GM23338 (cell line): ENCODE measurements around the gene CLRN2. TPM values are rescaled to one million over a fixed set of nuclear protein-coding genes. Genes with fewer than 3 reads are reported as not detected.

Experiments
- ATAC-seq: fragments of 200-7000 bp; cut with Tn5 transposase; 3 replicates; pipeline ENCODE4 v1.9.1; 2020
- DNase-seq: peaks from one replicate; pipeline ENCODE4 v3.0.0-alpha.2; 2015; ENCODE audit warnings: low spot score
- H2AFZ ChIP-seq: fragments of 200-600 bp; sonication (generic); 2 replicates; pipeline ENCODE4 v1.8.0; 2016; ENCODE audit warnings: antibody characterized with exemption, mild to moderate bottlenecking, moderate library complexity
- H3F3A ChIP-seq: fragments of 200-600 bp; sonication (generic); replicated peaks from 2 replicates; pipeline ENCODE4 v1.8.0; 2017; ENCODE audit warnings: antibody characterized with exemption, mixed run types, low read depth
- H3K27ac ChIP-seq: fragments of 200-600 bp; sonication (generic); 2 replicates; pipeline ENCODE4 v1.6.1; 2016; ENCODE audit warnings: low read depth
- H3K27me3 ChIP-seq: fragments of 200-600 bp; sonication (generic); 2 replicates; pipeline ENCODE4 v1.8.0; 2016; ENCODE audit warnings: mild to moderate bottlenecking, mixed run types, moderate library complexity; ENCODE audit not compliant: insufficient read depth
- H3K36me3 ChIP-seq: fragments of 200-600 bp; sonication (generic); 2 replicates; pipeline ENCODE4 v1.8.0; 2016; ENCODE audit warnings: mild to moderate bottlenecking; ENCODE audit not compliant: insufficient read depth
- H3K4me1 ChIP-seq: fragments of 200-600 bp; sonication (generic); 2 replicates; pipeline ENCODE4 v1.8.0; 2016; ENCODE audit warnings: mild to moderate bottlenecking, moderate library complexity; ENCODE audit not compliant: insufficient read depth
- H3K4me2 ChIP-seq: fragments of 200-600 bp; sonication (generic); 2 replicates; pipeline ENCODE4 v1.7.1; 2017; ENCODE audit warnings: mixed run types
- H3K4me3 ChIP-seq: fragments of 200-600 bp; sonication (generic); 2 replicates; pipeline ENCODE4 v1.6.1; 2016; ENCODE audit warnings: mixed run types
- H3K79me2 ChIP-seq: fragments of 200-600 bp; sonication (generic); replicated peaks from 2 replicates; pipeline ENCODE4 v1.8.0; 2017; ENCODE audit warnings: mild to moderate bottlenecking; ENCODE audit not compliant: insufficient read depth
- H3K9me2 ChIP-seq: fragments of 200-600 bp; sonication (generic); 2 replicates; pipeline ENCODE4 v1.8.0; 2017; ENCODE audit not compliant: insufficient read depth
- H4K20me1 ChIP-seq: fragments of 200-600 bp; sonication (generic); replicated peaks from 2 replicates; pipeline ENCODE4 v1.8.0; 2017; ENCODE audit warnings: mild to moderate bottlenecking; ENCODE audit not compliant: insufficient read depth
- H3K27ac Mint-ChIP-seq: 2 replicates; pipeline ENCODE4 v1.8.0; 2020; ENCODE audit warnings: inconsistent platforms, mild to moderate bottlenecking, moderate library complexity, mixed read lengths
- H3K27me3 Mint-ChIP-seq: 3 replicates; pipeline ENCODE4 v1.8.0; 2022; ENCODE audit warnings: low read depth, mild to moderate bottlenecking, moderate library complexity, mixed read lengths, inconsistent platforms; ENCODE audit not compliant: insufficient read depth, poor library complexity
- H3K36me3 Mint-ChIP-seq: 3 replicates; pipeline ENCODE4 v1.8.0; 2021; ENCODE audit warnings: low read depth, mild to moderate bottlenecking, inconsistent platforms, moderate library complexity, mixed read lengths
- H3K4me1 Mint-ChIP-seq: 3 replicates; pipeline ENCODE4 v1.8.0; 2020; ENCODE audit warnings: mild to moderate bottlenecking, inconsistent platforms, mixed read lengths
- H3K4me3 Mint-ChIP-seq: 3 replicates; pipeline ENCODE4 v1.8.0; 2021; ENCODE audit warnings: moderate library complexity, mild to moderate bottlenecking, inconsistent platforms, mixed read lengths
- H3K9me3 Mint-ChIP-seq: 3 replicates; pipeline ENCODE4 v1.8.0; 2020; ENCODE audit warnings: moderate library complexity, mild to moderate bottlenecking, inconsistent platforms, mixed read lengths
- CREB1 ChIP-seq: fragments of 250-450 bp; sonication (Bioruptor Pico); IDR thresholded peaks from 2 replicates; pipeline ENCODE4 v1.5.0; 2020; ENCODE audit warnings: low read depth, mild to moderate bottlenecking, moderate library complexity
- ETS1 ChIP-seq: IDR thresholded peaks from 2 replicates; pipeline ENCODE4 v1.6.1; 2016; ENCODE audit warnings: antibody characterized with exemption
- EZH2 ChIP-seq: fragments of 200-600 bp; sonication (generic); IDR thresholded peaks from one replicate; pipeline ENCODE4 v1.8.0; 2017; ENCODE audit warnings: antibody characterized with exemption, mild to moderate bottlenecking, low read depth; ENCODE audit not compliant: unreplicated experiment
- EZH2phosphoT487 ChIP-seq: fragments of 200-600 bp; sonication (generic); IDR thresholded peaks from one replicate; pipeline ENCODE4 v1.8.1; 2018; ENCODE audit warnings: antibody characterized with exemption; ENCODE audit not compliant: unreplicated experiment
- JUNB ChIP-seq: IDR thresholded peaks from one replicate; pipeline ENCODE4 v1.6.1; 2016; ENCODE audit warnings: antibody characterized with exemption; ENCODE audit not compliant: unreplicated experiment
- NANOG ChIP-seq: IDR thresholded peaks from 2 replicates; pipeline ENCODE4 v1.6.1; 2016; ENCODE audit warnings: antibody characterized with exemption, borderline replicate concordance
- POLR2AphosphoS5 ChIP-seq: IDR thresholded peaks from 2 replicates; pipeline ENCODE4 v1.6.1; 2016; ENCODE audit warnings: antibody characterized with exemption, low read depth
- REST ChIP-seq: IDR thresholded peaks from one replicate; pipeline ENCODE4 v1.6.1; 2018; ENCODE audit warnings: antibody characterized with exemption; ENCODE audit not compliant: unreplicated experiment
- STAT1 ChIP-seq: IDR thresholded peaks from one replicate; pipeline ENCODE4 v1.6.1; 2016; ENCODE audit warnings: antibody characterized with exemption; ENCODE audit not compliant: unreplicated experiment
- ZNF114 ChIP-seq: fragments of 250-450 bp; sonication (Bioruptor Pico); IDR thresholded peaks from 2 replicates; pipeline ENCODE4 v1.5.0; 2020; ENCODE audit warnings: mild to moderate bottlenecking, moderate library complexity
- ZNF331 ChIP-seq: fragments of 250-450 bp; sonication (Bioruptor Pico); IDR thresholded peaks from 2 replicates; pipeline ENCODE4 v1.5.0; 2020; ENCODE audit warnings: low read depth, mild to moderate bottlenecking, moderate library complexity
- ZNF462 ChIP-seq: fragments of 250-450 bp; sonication (Bioruptor Pico); IDR thresholded peaks from 2 replicates; pipeline ENCODE4 v1.5.0; 2020; ENCODE audit warnings: mild to moderate bottlenecking, moderate library complexity
- polyA plus RNA-seq: library from polyadenylated mRNA; unstranded; fragments of >200 nt; fragmentation: Nextera tagmentation; extraction: Ambion mirVana; gene quantifications from 2 replicates; pipeline ENCODE4 v1.2.1, GENCODE V29; 2016
- total RNA-seq: library from RNA; depleted of rRNA; stranded (reverse); fragments of >200 nt; shearing (Covaris generic); gene quantifications from 2 replicates; pipeline ENCODE4 v1.2.3, GENCODE V29; 2014
- TF ChIP-seq, protein P1 (sequence below), 2 experiments: fragments of 200-600 bp in 1 of 2; sonication (generic) in 1 of 2; conservative IDR thresholded peaks; 2 replicates each; pipeline versions ENCODE4 v1.5.1 to v1.6.1; 2016 to 2017; ENCODE audit warnings: antibody characterized with exemption in 2 of 2, low read depth in 2 of 2, mild to moderate bottlenecking in 2 of 2, moderate library complexity in 1 of 2

CLRN2 gene
- total and polyA plus RNA-seq, 2 experiments from 2014 or later: not detected

GRCh38 chr4:17492058-17492741 is 22.8 kb upstream of the CLRN2 start:
- TF ChIP-seq REST (no peak), ZNF462 (CRISPR knock-in tag) (no peak), ZNF114 (CRISPR knock-in tag) (no peak), EZH2 (no peak), NANOG (no peak), ZNF331 (CRISPR knock-in tag) (no peak), STAT1 (no peak), ETS1 (no peak), CREB1 (CRISPR knock-in tag) (no peak), EZH2phosphoT487 (no peak), JUNB (no peak), POLR2AphosphoS5 (no peak)
- TF ChIP-seq, protein P1, sequence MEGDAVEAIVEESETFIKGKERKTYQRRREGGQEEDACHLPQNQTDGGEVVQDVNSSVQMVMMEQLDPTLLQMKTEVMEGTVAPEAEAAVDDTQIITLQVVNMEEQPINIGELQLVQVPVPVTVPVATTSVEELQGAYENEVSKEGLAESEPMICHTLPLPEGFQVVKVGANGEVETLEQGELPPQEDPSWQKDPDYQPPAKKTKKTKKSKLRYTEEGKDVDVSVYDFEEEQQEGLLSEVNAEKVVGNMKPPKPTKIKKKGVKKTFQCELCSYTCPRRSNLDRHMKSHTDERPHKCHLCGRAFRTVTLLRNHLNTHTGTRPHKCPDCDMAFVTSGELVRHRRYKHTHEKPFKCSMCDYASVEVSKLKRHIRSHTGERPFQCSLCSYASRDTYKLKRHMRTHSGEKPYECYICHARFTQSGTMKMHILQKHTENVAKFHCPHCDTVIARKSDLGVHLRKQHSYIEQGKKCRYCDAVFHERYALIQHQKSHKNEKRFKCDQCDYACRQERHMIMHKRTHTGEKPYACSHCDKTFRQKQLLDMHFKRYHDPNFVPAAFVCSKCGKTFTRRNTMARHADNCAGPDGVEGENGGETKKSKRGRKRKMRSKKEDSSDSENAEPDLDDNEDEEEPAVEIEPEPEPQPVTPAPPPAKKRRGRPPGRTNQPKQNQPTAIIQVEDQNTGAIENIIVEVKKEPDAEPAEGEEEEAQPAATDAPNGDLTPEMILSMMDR (conservative IDR thresholded peaks at IDR 0.05; ENCODE audit: low read depth in 2 of 2): no peak
- Histone ChIP-seq H3K4me2 (no peak overlapping the region), H3K79me2 (no peaks in the 10 kb centered on the region), H2AFZ (no peak overlapping the region), H3K4me1 (no peaks in the 10 kb centered on the region; the same call in 1 of the 2 replicates), H3K27me3 (no peaks in the 10 kb centered on the region), H3K4me3 (no peak overlapping the region), H3K9me2 (no peaks in the 10 kb centered on the region), H3K27ac (no peak overlapping the region), H3K36me3 (no peaks in the 10 kb centered on the region; the same call in none of the 2 replicates), H3F3A (no peaks in the 10 kb centered on the region), H4K20me1 (peaks cover 7% of the 10 kb centered on the region; the same call in 1 of the 2 replicates)
- Mint-ChIP-seq H3K27ac (no peak overlapping the region), H3K9me3 (no peaks in the 10 kb centered on the region), H3K36me3 (peaks cover 46% of the 10 kb centered on the region), H3K27me3 (peaks cover 5% of the 10 kb centered on the region), H3K4me3 (no peak overlapping the region), H3K4me1 (peaks cover 11% of the 10 kb centered on the region; the same call in 2 of the 3 replicates)
- DNase-seq: no peak
- ATAC-seq: no peak
